GM19035 (cell line): ENCODE results near the gene MATN1.

ENCODE experiments used
- ATAC-seq: cut with Tn5 transposase; IDR thresholded peaks from one replicate; pipeline ENCODE4 v1.9.1; 2021; ENCODE audit not compliant: unreplicated experiment

MATN1 gene

GRCh38 chr1:30665216-30666010 is 58.0 kb downstream of the MATN1 start:
- no peak for ATAC-seq

- no peak for ATAC-seq
Measured at GRCh38 chr1:30664103-30664755, 59.2 kb downstream of the MATN1 start.

- ATAC-seq, result no peak
Measured at GRCh38 chr1:30663596-30664091, 59.7 kb downstream of the MATN1 start.

- ATAC-seq, result no peak
Measured at GRCh38 chr1:30662291-30662840, 61.0 kb downstream of the MATN1 start.

GRCh38 chr1:30661311-30661710 is 62.1 kb downstream of the MATN1 start:
- ATAC-seq, result no peak
